A673 (cell line): ENCODE measurements around the gene PCLO. TPM values are rescaled to one million over a fixed set of nuclear protein-coding genes. Genes with fewer than 3 reads are reported as not detected.

Experiments used
- BruUV-seq: library from RNA; stranded (reverse); fragments of 400-500 nt; replicated peaks from 2 replicates; lab custom pipeline; 2021; lab: Mats Ljungman, UMichigan
- CTCF ChIA-PET: fragments of 300-600 bp; sonication (Branson Sonifier 250); formaldehyde crosslinking; loops from one replicate; lab custom pipeline; 2022; ENCODE audit warnings: antibody characterized with exemption; lab: Charles Lee
- POLR2A ChIA-PET: fragments of 300-600 bp; sonication (Branson Sonifier 250); formaldehyde crosslinking; loops from one replicate; lab custom pipeline; 2022; ENCODE audit warnings: antibody characterized with exemption; ENCODE audit not compliant: low non-redundant PET; lab: Charles Lee
- DNase-seq: peaks from one replicate; pipeline ENCODE4 v3.0.0-alpha.2; 2015; ENCODE audit warnings: low spot score
- H3K27ac ChIP-seq: fragments of 200-600 bp; sonication (generic); 2 replicates; pipeline ENCODE4 v1.5.1; 2016; ENCODE audit warnings: mixed run types, low read depth, mild to moderate bottlenecking, mixed read lengths, antibody characterized with exemption, low read length; ENCODE audit not compliant: poor library complexity, severe bottlenecking
- H3K27me3 ChIP-seq: fragments of 200-600 bp; sonication (generic); replicated peaks from 2 replicates; pipeline ENCODE4 v1.6.1; 2017; ENCODE audit warnings: mixed run types, low read depth, mild to moderate bottlenecking, mixed read lengths, antibody characterized with exemption, low read length; ENCODE audit not compliant: insufficient read depth, poor library complexity
- H3K36me3 ChIP-seq: fragments of 200-600 bp; sonication (generic); 2 replicates; pipeline ENCODE4 v1.6.1; 2016; ENCODE audit warnings: mixed run types, mild to moderate bottlenecking, mixed read lengths, antibody characterized with exemption, low read length; ENCODE audit not compliant: insufficient read depth, poor library complexity, severe bottlenecking
- H3K4me1 ChIP-seq: fragments of 200-600 bp; sonication (generic); 2 replicates; pipeline ENCODE4 v1.6.1; 2017; ENCODE audit warnings: mixed run types, mild to moderate bottlenecking, mixed read lengths, antibody characterized with exemption, low read length; ENCODE audit not compliant: insufficient read depth, poor library complexity, severe bottlenecking
- H3K4me3 ChIP-seq: fragments of 200-600 bp; sonication (generic); 2 replicates; pipeline ENCODE4 v1.5.1; 2016; ENCODE audit warnings: low read depth, mixed run types, mild to moderate bottlenecking, mixed read lengths, low read length; ENCODE audit not compliant: poor library complexity, severe bottlenecking
- H3K9me3 ChIP-seq: fragments of 200-600 bp; sonication (generic); 2 replicates; pipeline ENCODE4 v1.6.1; 2016; ENCODE audit warnings: mixed run types, low read depth, mild to moderate bottlenecking, mixed read lengths, antibody characterized with exemption, low read length; ENCODE audit not compliant: poor library complexity, severe bottlenecking
- EZH2 ChIP-seq: fragments of 200-600 bp; sonication (generic); IDR thresholded peaks from 2 replicates; pipeline ENCODE4 v1.6.1; 2017; ENCODE audit warnings: borderline replicate concordance, low read depth, mild to moderate bottlenecking, mixed read lengths, antibody characterized with exemption, low read length; ENCODE audit not compliant: poor library complexity, severe bottlenecking
- intact Hi-C: fragments of 100-400 bp; cut with micrococcal nuclease; formaldehyde crosslinking; loops from one replicate; pipeline ENCODE4 v1.10.0; 2022; ENCODE audit not compliant: unreplicated experiment
- total RNA-seq: library from RNA; stranded (reverse); gene quantifications from 2 replicates; pipeline ENCODE4 v1.2.3, GENCODE V29; 2021
- TF ChIP-seq, protein P1 (sequence below): fragments of 300-800, 200-600 bp; sonication (generic); conservative IDR thresholded peaks from 2 replicates; pipeline ENCODE4 v1.5.1; 2017; ENCODE audit warnings: low read depth, mild to moderate bottlenecking, antibody characterized with exemption, low read length, moderate library complexity, mixed read lengths

The PCLO gene
- total RNA-seq, 1 experiment from 2014 or later = 2.1 TPM

DNA sequence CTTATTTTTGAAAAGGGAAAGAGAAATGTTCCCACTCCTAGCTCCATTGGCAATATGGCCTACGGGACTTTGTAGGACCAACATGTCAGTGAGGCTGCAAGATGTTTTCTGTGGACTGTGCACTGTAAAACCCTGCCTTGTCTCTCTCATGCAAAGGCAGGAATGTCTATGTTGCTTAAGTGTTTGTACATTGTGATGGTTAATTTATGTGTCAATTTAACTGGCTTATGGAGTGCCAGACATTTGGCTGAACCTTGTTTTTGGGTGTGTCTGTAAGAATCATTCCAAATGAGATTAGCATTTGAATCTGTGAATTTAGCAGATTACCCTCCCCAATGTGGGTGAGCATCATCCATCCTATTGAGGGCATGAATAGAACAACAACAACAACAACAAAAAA is 4.1 kb upstream of the PCLO start:
- DNase-seq = no peak
- ChIA-PET CTCF (no interaction called here), POLR2A (no interaction called here)
- H3K4me3 ChIP-seq = no peak overlapping the region
- H3K4me1 ChIP-seq = peaks cover 7% of the 10 kb centered on the region
- no peak for TF ChIP-seq EZH2
- TF ChIP-seq, protein P1, sequence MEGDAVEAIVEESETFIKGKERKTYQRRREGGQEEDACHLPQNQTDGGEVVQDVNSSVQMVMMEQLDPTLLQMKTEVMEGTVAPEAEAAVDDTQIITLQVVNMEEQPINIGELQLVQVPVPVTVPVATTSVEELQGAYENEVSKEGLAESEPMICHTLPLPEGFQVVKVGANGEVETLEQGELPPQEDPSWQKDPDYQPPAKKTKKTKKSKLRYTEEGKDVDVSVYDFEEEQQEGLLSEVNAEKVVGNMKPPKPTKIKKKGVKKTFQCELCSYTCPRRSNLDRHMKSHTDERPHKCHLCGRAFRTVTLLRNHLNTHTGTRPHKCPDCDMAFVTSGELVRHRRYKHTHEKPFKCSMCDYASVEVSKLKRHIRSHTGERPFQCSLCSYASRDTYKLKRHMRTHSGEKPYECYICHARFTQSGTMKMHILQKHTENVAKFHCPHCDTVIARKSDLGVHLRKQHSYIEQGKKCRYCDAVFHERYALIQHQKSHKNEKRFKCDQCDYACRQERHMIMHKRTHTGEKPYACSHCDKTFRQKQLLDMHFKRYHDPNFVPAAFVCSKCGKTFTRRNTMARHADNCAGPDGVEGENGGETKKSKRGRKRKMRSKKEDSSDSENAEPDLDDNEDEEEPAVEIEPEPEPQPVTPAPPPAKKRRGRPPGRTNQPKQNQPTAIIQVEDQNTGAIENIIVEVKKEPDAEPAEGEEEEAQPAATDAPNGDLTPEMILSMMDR = no peak
- H3K27me3 ChIP-seq = peaks cover 25% of the 10 kb centered on the region
- no TSS peak for BruUV-seq
- no peaks in the 10 kb centered on the region for H3K9me3 ChIP-seq
- H3K27ac ChIP-seq = no peak overlapping the region
- intact Hi-C loops = loop anchor here (10.0 kb wide), 1 partner anchor 352 kb away; no protein-coding TSS in a partner anchor
- H3K36me3 ChIP-seq = no peaks in the 10 kb centered on the region

GRCh38 chr7:83161899-83162401 is 734 bp downstream of the PCLO start:
- intact Hi-C loops = loop anchor here (10.0 kb wide), 1 partner anchor 347 kb away; no protein-coding TSS in a partner anchor
- TF ChIP-seq EZH2 = no peak
- TF ChIP-seq, protein P1 = no peak
- DNase-seq = peak; percentile 2
- Histone ChIP-seq H3K27me3 (peaks cover 49% of the 10 kb centered on the region), H3K36me3 (no peaks in the 10 kb centered on the region), H3K4me3 (peak overlapping the region; percentile 57), H3K9me3 (no peaks in the 10 kb centered on the region), H3K27ac (no peak overlapping the region), H3K4me1 (peaks cover 7% of the 10 kb centered on the region)
- BruUV-seq = no TSS peak
- ChIA-PET CTCF (no interaction called here), POLR2A (no interaction called here)

- DNase-seq = no peak
- no peak overlapping the region for H3K27ac ChIP-seq
- TF ChIP-seq EZH2 = no peak
- TF ChIP-seq, protein P1 = no peak
- H3K36me3 ChIP-seq = no peaks in the 10 kb centered on the region
- no peaks in the 10 kb centered on the region for H3K9me3 ChIP-seq
- peaks cover 49% of the 10 kb centered on the region for H3K27me3 ChIP-seq
- H3K4me1 ChIP-seq = peaks cover 7% of the 10 kb centered on the region
- intact Hi-C loops = loop anchor here (10.0 kb wide), 1 partner anchor 346 kb away; no protein-coding TSS in a partner anchor
- H3K4me3 ChIP-seq = no peak overlapping the region
- POLR2A ChIA-PET = no interaction called here
- BruUV-seq = no TSS peak
- CTCF ChIA-PET = no interaction called here
These were observed 1.5 kb downstream of the PCLO start for GRCh38 chr7:83161186-83161585.
